ENCODE results near the gene CORO2A.

The CORO2A gene

GRCh38 chr9:98186236-98186635 is 6.2 kb downstream of the CORO2A start:
- no peak for TF ChIP-seq CTCF (IDR thresholded peaks at IDR 0.05; ENCODE audit: low read depth, low read length, missing control alignments)
- H3K4me3 ChIP-seq (ENCODE audit: low read depth, low read length) = no peak overlapping the region
- DNase-seq (ENCODE audit: low read depth) = no peak

GRCh38 chr9:98185611-98186171 is 6.7 kb downstream of the CORO2A start:
- no peak for DNase-seq (ENCODE audit: low read depth)
- H3K4me3 ChIP-seq (ENCODE audit: low read depth, low read length) = no peak overlapping the region
- TF ChIP-seq CTCF (IDR thresholded peaks at IDR 0.05; ENCODE audit: low read depth, low read length, missing control alignments) = no peak

- no peak for TF ChIP-seq CTCF (IDR thresholded peaks at IDR 0.05; ENCODE audit: low read depth, low read length, missing control alignments)
- no peak overlapping the region for H3K4me3 ChIP-seq (ENCODE audit: low read depth, low read length)
- DNase-seq (ENCODE audit: low read depth) = no peak
Observed at GRCh38 chr9:98185021-98185567, 7.3 kb downstream of the CORO2A start.

- H3K4me3 ChIP-seq (ENCODE audit: low read depth, low read length) = no peak overlapping the region
- no peak for DNase-seq (ENCODE audit: low read depth)
- TF ChIP-seq CTCF (IDR thresholded peaks at IDR 0.05; ENCODE audit: low read depth, low read length, missing control alignments) = no peak
Observed at GRCh38 chr9:98184326-98184725, 8.1 kb downstream of the CORO2A start.

- no peak for TF ChIP-seq CTCF (IDR thresholded peaks at IDR 0.05; ENCODE audit: low read depth, low read length, missing control alignments)
- no peak for DNase-seq (ENCODE audit: low read depth)
Observed at GRCh38 chr9:98182889-98183599, 9.4 kb downstream of the CORO2A start.

GRCh38 chr9:98182069-98182820 is 10.2 kb downstream of the CORO2A start:
- no peak for DNase-seq (ENCODE audit: low read depth)
- no peak for TF ChIP-seq CTCF (IDR thresholded peaks at IDR 0.05; ENCODE audit: low read depth, low read length, missing control alignments)

More at GRCh38 chr9:98182889-98183599, 9.4 kb downstream of the CORO2A start:
- H3K4me3 ChIP-seq (ENCODE audit: low read depth, low read length) = no peak overlapping the region

More at GRCh38 chr9:98182069-98182820, 10.2 kb downstream of the CORO2A start:
- H3K4me3 ChIP-seq (ENCODE audit: low read depth, low read length) = no peak overlapping the region

All from GM12864 (cell line).